Central memory CD8-positive, alpha-beta T cell (primary cell): ENCODE measurements around the gene LYPLA2.
"Not testable (repeated sequence)": the region's sequence is repeated elsewhere in the genome, so short reads cannot be mapped to it uniquely, and the experiment has no call there.

Source experiments
- ATAC-seq: fragments of 150-1000 bp; cut with Tn5 transposase; replicated peaks from 2 replicates; pipeline ENCODE4 v1.10.0; 2022; ENCODE audit warnings: mild to moderate bottlenecking, moderate FRiP score, moderate number of reproducible peaks; ENCODE audit not compliant: poor library complexity, severe bottlenecking; ENCODE audit errors: extremely low read depth
- DNase-seq, 2 donors: peaks; one replicate each; pipeline ENCODE4 v3.0.0; 2021; ENCODE audit warnings: low spot score in 2 of 2
- H3K27ac Mint-ChIP-seq: one replicate; pipeline ENCODE4 v1.8.0; 2022; ENCODE audit warnings: low read depth, mild to moderate bottlenecking, moderate library complexity, mixed read lengths
- H3K27me3 Mint-ChIP-seq: one replicate; pipeline ENCODE4 v1.8.0; 2022; ENCODE audit warnings: mixed read lengths
- H3K36me3 Mint-ChIP-seq: one replicate; pipeline ENCODE4 v1.8.0; 2022; ENCODE audit warnings: mild to moderate bottlenecking, moderate library complexity, mixed read lengths; ENCODE audit not compliant: insufficient read depth
- H3K4me1 Mint-ChIP-seq: one replicate; pipeline ENCODE4 v1.8.0; 2022; ENCODE audit warnings: mixed read lengths
- H3K4me3 Mint-ChIP-seq: one replicate; pipeline ENCODE4 v1.8.0; 2022; ENCODE audit warnings: mild to moderate bottlenecking, moderate library complexity, mixed read lengths
- H3K9me3 Mint-ChIP-seq: one replicate; pipeline ENCODE4 v1.8.0; 2022; ENCODE audit warnings: mixed read lengths

LYPLA2 gene

GRCh38 chr1:23791516-23792047 lies 637 bp downstream of the LYPLA2 start:
- H3K36me3 Mint-ChIP-seq: peaks cover 46% of the 10 kb centered on the region
- peak; percentile 49 for ATAC-seq

GRCh38 chr1:23792151-23792945 lies 1.4 kb downstream of the LYPLA2 start:
- no peak for DNase-seq

More at GRCh38 chr1:23791516-23792047, 637 bp downstream of the LYPLA2 start:
- no peak for DNase-seq
- Mint-ChIP-seq H3K27me3 (no peaks in the 10 kb centered on the region), H3K4me3 (peak overlapping the region; percentile 89), H3K4me1 (peaks cover 30% of the 10 kb centered on the region), H3K27ac (peak overlapping the region; percentile 98), H3K9me3 (no peaks in the 10 kb centered on the region)

GRCh38 chr1:23793018-23793781 lies 2.3 kb downstream of the LYPLA2 start:
- Mint-ChIP-seq H3K4me1 (peaks cover 30% of the 10 kb centered on the region), H3K9me3 (no peaks in the 10 kb centered on the region), H3K36me3 (peaks cover 33% of the 10 kb centered on the region), H3K27me3 (no peaks in the 10 kb centered on the region), H3K27ac (no peak overlapping the region), H3K4me3 (peak overlapping the region; percentile 34)
- no peak for DNase-seq
- no peak for ATAC-seq

More at GRCh38 chr1:23792151-23792945, 1.4 kb downstream of the LYPLA2 start:
- Mint-ChIP-seq H3K27ac (peak overlapping the region; percentile 98), H3K27me3 (no peaks in the 10 kb centered on the region), H3K9me3 (no peaks in the 10 kb centered on the region), H3K4me1 (peaks cover 30% of the 10 kb centered on the region), H3K4me3 (peak overlapping the region; percentile 89), H3K36me3 (peaks cover 38% of the 10 kb centered on the region)
- ATAC-seq: no peak

- H3K27ac Mint-ChIP-seq: no peak overlapping the region
- no peaks in the 10 kb centered on the region for H3K9me3 Mint-ChIP-seq
- H3K36me3 Mint-ChIP-seq: peaks cover 27% of the 10 kb centered on the region
- no peak overlapping the region for H3K4me3 Mint-ChIP-seq
- no peak for DNase-seq
- ATAC-seq: no peak
- peaks cover 37% of the 10 kb centered on the region for H3K4me1 Mint-ChIP-seq
- no peaks in the 10 kb centered on the region for H3K27me3 Mint-ChIP-seq
These were observed 3.2 kb downstream of the LYPLA2 start for GRCh38 chr1:23793861-23794731.

GRCh38 chr1:23794732-23795182 lies 3.8 kb downstream of the LYPLA2 start:
- ATAC-seq, H3K4me3 Mint-ChIP-seq, H3K27ac Mint-ChIP-seq, H3K27me3 Mint-ChIP-seq, DNase-seq, H3K9me3 Mint-ChIP-seq: not testable (repeated sequence)
- Mint-ChIP-seq H3K4me1 (peaks cover 41% of the 10 kb centered on the region), H3K36me3 (peaks cover 27% of the 10 kb centered on the region)

- H3K27me3 Mint-ChIP-seq: no peaks in the 10 kb centered on the region
- H3K27ac Mint-ChIP-seq: no peak overlapping the region
- H3K9me3 Mint-ChIP-seq: no peaks in the 10 kb centered on the region
- peaks cover 38% of the 10 kb centered on the region for H3K4me1 Mint-ChIP-seq
- H3K4me3 Mint-ChIP-seq: no peak overlapping the region
- peaks cover 21% of the 10 kb centered on the region for H3K36me3 Mint-ChIP-seq
- ATAC-seq (no peak), DNase-seq (no peak)
These were observed 4.9 kb downstream of the LYPLA2 start for GRCh38 chr1:23795676-23796465.

- no peak for DNase-seq
- H3K36me3 Mint-ChIP-seq: peaks cover 16% of the 10 kb centered on the region
- H3K27ac Mint-ChIP-seq: peak overlapping the region; percentile 46
- H3K4me1 Mint-ChIP-seq: peaks cover 34% of the 10 kb centered on the region
- no peak overlapping the region for H3K4me3 Mint-ChIP-seq
- H3K27me3 Mint-ChIP-seq: no peaks in the 10 kb centered on the region
- no peak for ATAC-seq
- H3K9me3 Mint-ChIP-seq: no peaks in the 10 kb centered on the region
These were observed 5.7 kb downstream of the LYPLA2 start for GRCh38 chr1:23796466-23797271.

GRCh38 chr1:23797478-23798448 lies 6.8 kb downstream of the LYPLA2 start:
- no peak overlapping the region for H3K4me3 Mint-ChIP-seq
- no peak overlapping the region for H3K27ac Mint-ChIP-seq
- ATAC-seq (no peak), DNase-seq (no peak)
- H3K36me3 Mint-ChIP-seq: peaks cover 13% of the 10 kb centered on the region
- H3K9me3 Mint-ChIP-seq: no peaks in the 10 kb centered on the region
- peaks cover 24% of the 10 kb centered on the region for H3K4me1 Mint-ChIP-seq
- no peaks in the 10 kb centered on the region for H3K27me3 Mint-ChIP-seq

GRCh38 chr1:23798662-23799142 lies 7.8 kb downstream of the LYPLA2 start:
- H3K4me1 Mint-ChIP-seq: peaks cover 19% of the 10 kb centered on the region
- peaks cover 7% of the 10 kb centered on the region for H3K36me3 Mint-ChIP-seq
- peak overlapping the region; percentile 41 for H3K27ac Mint-ChIP-seq
- ATAC-seq (no peak), DNase-seq (no peak)
- no peaks in the 10 kb centered on the region for H3K9me3 Mint-ChIP-seq
- H3K27me3 Mint-ChIP-seq: no peaks in the 10 kb centered on the region
- H3K4me3 Mint-ChIP-seq: no peak overlapping the region

- Mint-ChIP-seq H3K36me3 (peaks cover 7% of the 10 kb centered on the region), H3K4me3 (peak overlapping the region; percentile 84), H3K9me3 (no peaks in the 10 kb centered on the region), H3K4me1 (peaks cover 19% of the 10 kb centered on the region), H3K27me3 (no peaks in the 10 kb centered on the region), H3K27ac (peak overlapping the region; percentile 1)
- DNase-seq (no peak), ATAC-seq (no peak)
These were observed 8.3 kb downstream of the LYPLA2 start for GRCh38 chr1:23799255-23799569.
